ENCODE results near the gene NCOR1.

NCOR1 gene

GRCh38 chr17:15981208-15981607 lies 234.1 kb downstream of the NCOR1 start:
- no peak for FAIRE-seq
- no peak for DNase-seq (ENCODE audit: low spot score)

Measured in RCC 7860 (cell line).